Measurements from ENCODE around the gene NAGPA. TPM values are rescaled to one million over a fixed set of nuclear protein-coding genes. Genes with fewer than 3 reads are reported as not detected.

The NAGPA gene
- total RNA-seq, 2 donors from 2014 or later, result 12.7 to 14.0 TPM

GRCh38 chr16:5069048-5069447 is 35.3 kb upstream of the NAGPA start:
- no peak for DNase-seq
- Histone ChIP-seq H3K27me3 (ENCODE audit: control insufficient read depth, insufficient read depth, low read length, poor library complexity, severe bottlenecking) (no peaks in the 10 kb centered on the region), H3K27ac (ENCODE audit: low read depth, low read length) (no peak overlapping the region), H3K9me3 (ENCODE audit: control insufficient read depth, low read length) (no peaks in the 10 kb centered on the region), H3K36me3 (ENCODE audit: control insufficient read depth, insufficient read depth, low read length) (no peaks in the 10 kb centered on the region), H3K4me3 (ENCODE audit: low read length) (no peak overlapping the region), H3K9ac (ENCODE audit: extremely low read depth, low read length, poor library complexity, severe bottlenecking) (no peak overlapping the region), H3K4me1 (ENCODE audit: control insufficient read depth, insufficient read depth, low read length) (no peaks in the 10 kb centered on the region)
- H3K9me3 Mint-ChIP-seq, result no peaks in the 10 kb centered on the region
- no peak overlapping the region for H3K4me3 Mint-ChIP-seq
- H3K27me3 Mint-ChIP-seq (ENCODE audit: insufficient read depth), result peaks cover 2% of the 10 kb centered on the region
- H3K36me3 Mint-ChIP-seq (ENCODE audit: low read depth), result peaks cover 4% of the 10 kb centered on the region
- 88 to 97% methylated on average over 6 to 9 of the region's 9 CpGs for WGBS, 2 experiments (ENCODE audit: insufficient coverage in 1 of 2, insufficient read length in 1 of 2)
- H3K4me1 Mint-ChIP-seq, result no peaks in the 10 kb centered on the region
- no peak overlapping the region for H3K27ac Mint-ChIP-seq
- TF ChIP-seq CTCF (conservative IDR thresholded peaks at IDR 0.05), result no peak

DNA sequence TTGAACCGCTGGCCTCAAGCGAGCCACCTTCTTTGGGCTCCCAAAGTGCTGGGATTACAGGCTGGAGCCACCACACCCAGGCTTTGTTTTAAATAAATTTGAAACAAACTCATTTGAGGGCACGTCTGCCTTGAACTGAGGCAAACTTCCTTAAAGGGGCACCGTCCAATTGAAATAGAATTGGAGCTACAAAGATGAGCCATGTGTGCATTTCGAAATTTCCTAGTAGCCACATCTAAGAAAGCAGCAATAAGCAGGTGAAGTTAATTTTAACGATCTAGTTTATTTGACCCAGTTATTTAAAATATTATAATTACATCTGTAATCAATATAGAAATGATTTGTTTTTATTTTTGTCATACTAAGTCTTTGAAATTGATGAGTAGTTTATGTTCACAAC is 32.8 kb upstream of the NAGPA start:
- no peaks in the 10 kb centered on the region for H3K36me3 Mint-ChIP-seq (ENCODE audit: low read depth)
- no peaks in the 10 kb centered on the region for H3K9me3 Mint-ChIP-seq
- no peak overlapping the region for H3K4me3 ChIP-seq (ENCODE audit: low read length)
- no peak for TF ChIP-seq CTCF (conservative IDR thresholded peaks at IDR 0.05)
- 84 to 93% methylated on average over 5 of the region's 6 CpGs for WGBS, 2 experiments (ENCODE audit: insufficient coverage in 1 of 2, insufficient read length in 1 of 2)
- H3K27me3 Mint-ChIP-seq (ENCODE audit: insufficient read depth), result peaks cover 8% of the 10 kb centered on the region
- no peak overlapping the region for H3K27ac ChIP-seq (ENCODE audit: low read depth, low read length)
- no peak overlapping the region for H3K9ac ChIP-seq (ENCODE audit: extremely low read depth, low read length, poor library complexity, severe bottlenecking)
- H3K4me1 ChIP-seq (ENCODE audit: control insufficient read depth, insufficient read depth, low read length), result no peaks in the 10 kb centered on the region
- no peaks in the 10 kb centered on the region for H3K9me3 ChIP-seq (ENCODE audit: control insufficient read depth, low read length)
- H3K4me3 Mint-ChIP-seq, result no peak overlapping the region
- DNase-seq, result no peak
- no peaks in the 10 kb centered on the region for H3K27me3 ChIP-seq (ENCODE audit: control insufficient read depth, insufficient read depth, low read length, poor library complexity, severe bottlenecking)
- no peak overlapping the region for H3K27ac Mint-ChIP-seq
- no peaks in the 10 kb centered on the region for H3K36me3 ChIP-seq (ENCODE audit: control insufficient read depth, insufficient read depth, low read length)
- H3K4me1 Mint-ChIP-seq, result peaks cover 2% of the 10 kb centered on the region

- Mint-ChIP-seq H3K4me1 (peaks cover 2% of the 10 kb centered on the region), H3K27ac (no peak within 1 kb of the TSS), H3K9me3 (no peaks in the 10 kb centered on the region), H3K27me3 (ENCODE audit: insufficient read depth) (peaks cover 8% of the 10 kb centered on the region), H3K36me3 (ENCODE audit: low read depth) (no peaks in the 10 kb centered on the region), H3K4me3 (no peak within 1 kb of the TSS)
- WGBS, 2 experiments (ENCODE audit: insufficient coverage in 1 of 2, insufficient read length in 1 of 2), result 94 to 95% methylated on average over 4 to 10 of the region's 10 CpGs
- Histone ChIP-seq H3K27ac (ENCODE audit: low read depth, low read length) (no peak within 1 kb of the TSS), H3K4me3 (ENCODE audit: low read length) (no peak within 1 kb of the TSS), H3K27me3 (ENCODE audit: control insufficient read depth, insufficient read depth, low read length, poor library complexity, severe bottlenecking) (no peaks in the 10 kb centered on the region), H3K9me3 (ENCODE audit: control insufficient read depth, low read length) (no peaks in the 10 kb centered on the region), H3K36me3 (ENCODE audit: control insufficient read depth, insufficient read depth, low read length) (no peaks in the 10 kb centered on the region), H3K9ac (ENCODE audit: extremely low read depth, low read length, poor library complexity, severe bottlenecking) (no peak within 1 kb of the TSS), H3K4me1 (ENCODE audit: control insufficient read depth, insufficient read depth, low read length) (no peaks in the 10 kb centered on the region)
- no peak for DNase-seq
- no peak for TF ChIP-seq CTCF (conservative IDR thresholded peaks at IDR 0.05)
Observed at GRCh38 chr16:5065813-5066212, 32.1 kb upstream of the NAGPA start, which contains the start of gene C16orf89. C16orf89 (minus strand) TSS chr16:5065956; CDS start chr16:5065908, 48 bp downstream.

Measured in endodermal cell (in vitro differentiated cells).